Memory B cell (primary cell): Measurements from ENCODE around the gene NR4A1.
A peak's percentile ranks its signal among the peaks of the same experiment; 100 is the strongest.

Source experiments
- ATAC-seq: fragments of 150-1000 bp; cut with Tn5 transposase; 2 replicates; pipeline ENCODE4 v1.10.0; 2021; ENCODE audit warnings: low read depth, mild to moderate bottlenecking, moderate library complexity
- DNase-seq, 2 donors: peaks; one replicate each; pipeline ENCODE4 v3.0.0; 2022; ENCODE audit warnings: low spot score in 2 of 2
- H3K27ac Mint-ChIP-seq: one replicate; pipeline ENCODE4 v1.8.0; 2022; ENCODE audit warnings: mild to moderate bottlenecking, moderate library complexity, mixed read lengths
- H3K27me3 Mint-ChIP-seq: one replicate; pipeline ENCODE4 v1.8.0; 2022; ENCODE audit warnings: mixed read lengths
- H3K36me3 Mint-ChIP-seq: one replicate; pipeline ENCODE4 v1.8.0; 2022; ENCODE audit warnings: mild to moderate bottlenecking, mixed read lengths
- H3K4me1 Mint-ChIP-seq: one replicate; pipeline ENCODE4 v1.8.0; 2022; ENCODE audit warnings: mixed read lengths
- H3K4me3 Mint-ChIP-seq: one replicate; pipeline ENCODE4 v1.8.0; 2022; ENCODE audit warnings: mild to moderate bottlenecking, moderate library complexity, mixed read lengths
- H3K9me3 Mint-ChIP-seq: one replicate; pipeline ENCODE4 v1.8.0; 2022; ENCODE audit warnings: mixed read lengths

Gene NR4A1

DNA sequence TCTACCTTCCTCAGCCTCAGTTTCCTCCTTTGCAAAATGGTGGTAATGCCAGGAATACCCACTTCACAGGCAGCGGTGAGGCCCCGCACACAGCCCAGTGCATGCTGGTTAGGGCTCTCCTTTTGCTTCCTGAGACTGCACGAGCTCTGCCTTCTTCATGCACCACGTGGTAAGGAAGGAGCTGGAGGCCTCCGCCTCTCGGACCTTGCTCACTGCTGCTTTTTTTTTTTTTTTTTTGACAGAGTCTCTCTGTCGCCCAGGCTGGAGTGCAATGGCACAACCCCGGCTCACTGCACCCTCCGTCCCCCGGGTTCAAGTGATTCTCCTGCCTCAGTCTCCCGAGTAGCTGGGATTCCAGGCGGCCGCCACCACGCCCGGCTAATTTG is 26.4 kb upstream of the NR4A1 start:
- Mint-ChIP-seq H3K9me3 (no peaks in the 10 kb centered on the region), H3K4me3 (peak overlapping the region; percentile 87), H3K27me3 (no peaks in the 10 kb centered on the region), H3K27ac (peak overlapping the region; percentile 77), H3K36me3 (no peaks in the 10 kb centered on the region), H3K4me1 (peaks cover 29% of the 10 kb centered on the region)
- ATAC-seq (no peak), DNase-seq (no peak)

DNA sequence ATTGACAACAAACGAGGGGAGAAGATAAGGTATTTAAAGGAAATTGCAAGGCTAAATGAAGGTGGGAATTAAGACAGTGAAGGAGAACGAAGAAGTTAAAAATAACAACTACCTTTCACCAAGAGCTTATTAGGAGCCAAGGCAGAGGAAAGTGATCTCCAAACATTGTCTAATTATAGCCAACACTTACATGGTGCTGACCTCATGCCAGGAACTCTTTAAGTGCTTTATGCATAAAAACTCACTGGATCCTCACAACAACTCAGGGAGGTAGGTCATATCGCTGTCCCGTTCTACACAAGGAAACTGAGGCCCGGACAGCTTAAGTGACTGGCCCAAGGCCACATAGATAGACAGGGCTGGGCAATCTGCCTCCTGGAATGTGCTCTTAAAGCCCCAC is 25.0 kb upstream of the NR4A1 start:
- ATAC-seq, result no peak
- Mint-ChIP-seq H3K9me3 (no peaks in the 10 kb centered on the region), H3K4me1 (peaks cover 15% of the 10 kb centered on the region)

DNA sequence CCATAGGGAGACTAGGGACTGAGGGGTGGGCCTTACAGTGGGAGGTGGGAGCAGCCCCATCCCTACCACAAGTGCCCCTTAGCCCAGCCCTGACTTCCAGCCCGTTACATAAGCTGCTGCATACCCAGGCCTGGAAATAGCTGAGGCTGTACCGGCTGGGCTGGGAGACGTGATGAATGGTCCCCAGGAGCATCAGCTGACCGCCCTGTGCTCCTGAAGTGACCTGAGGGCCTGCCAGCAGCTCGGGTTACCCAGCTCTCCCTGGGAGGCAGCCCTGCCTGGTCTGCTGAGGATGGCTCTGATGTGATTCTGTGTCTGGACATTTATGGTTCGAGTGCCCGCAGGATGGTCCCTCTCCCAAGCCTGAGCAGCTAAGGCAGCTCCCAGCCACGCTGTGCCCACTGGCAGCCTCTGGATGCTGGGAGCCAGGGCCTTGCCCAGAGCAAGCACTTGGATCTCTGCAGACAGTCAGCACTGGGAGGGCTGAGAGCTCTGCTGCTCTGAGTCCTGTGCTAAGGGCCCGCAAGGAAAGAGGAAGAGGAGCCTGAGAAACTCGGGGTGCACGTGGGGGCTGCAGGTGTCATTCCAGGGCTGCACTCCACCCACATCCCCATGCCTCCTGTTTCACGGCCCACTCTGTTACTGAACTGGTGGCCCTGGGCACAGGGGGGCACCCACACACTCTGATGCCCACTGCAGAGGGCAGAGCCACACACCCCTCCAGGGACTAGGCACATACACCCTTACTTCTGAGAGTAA is 24.0 kb upstream of the NR4A1 start:
- H3K27me3 Mint-ChIP-seq, result no peaks in the 10 kb centered on the region
- DNase-seq (no peak), ATAC-seq (no peak)
- H3K4me1 Mint-ChIP-seq, result peaks cover 16% of the 10 kb centered on the region
- no peaks in the 10 kb centered on the region for H3K36me3 Mint-ChIP-seq
- H3K9me3 Mint-ChIP-seq, result no peaks in the 10 kb centered on the region
- H3K4me3 Mint-ChIP-seq, result no peak overlapping the region
- H3K27ac Mint-ChIP-seq, result no peak overlapping the region

More for the DNA sequence above, 25.0 kb upstream of the NR4A1 start:
- Mint-ChIP-seq H3K27ac (peak overlapping the region; percentile 77), H3K4me3 (no peak overlapping the region), H3K36me3 (no peaks in the 10 kb centered on the region), H3K27me3 (no peaks in the 10 kb centered on the region)
- DNase-seq, result no peak

DNA sequence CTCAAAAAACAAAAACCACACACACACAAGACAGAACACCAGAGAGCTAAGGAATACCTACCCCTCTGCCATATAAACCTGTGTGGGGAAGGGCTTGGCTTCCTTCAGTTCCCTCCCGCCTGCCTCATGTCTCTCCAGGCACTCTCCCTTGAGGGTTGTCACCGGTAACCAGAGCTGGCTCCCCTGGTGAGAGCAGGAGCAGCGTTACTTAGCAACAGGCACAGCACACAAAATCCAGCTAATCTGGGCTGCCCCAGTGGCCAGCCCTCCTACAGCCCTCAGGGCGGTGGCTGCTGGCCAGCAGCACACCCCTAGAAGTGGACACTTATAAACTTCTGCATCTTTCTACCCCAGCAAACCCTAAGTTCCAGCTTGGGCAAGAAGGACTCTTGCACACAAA is 21.6 kb upstream of the NR4A1 start:
- DNase-seq (no peak), ATAC-seq (no peak)
- H3K27ac Mint-ChIP-seq, result no peak overlapping the region
- no peaks in the 10 kb centered on the region for H3K9me3 Mint-ChIP-seq
- H3K4me3 Mint-ChIP-seq, result no peak overlapping the region
- H3K4me1 Mint-ChIP-seq, result peaks cover 26% of the 10 kb centered on the region
- H3K36me3 Mint-ChIP-seq, result no peaks in the 10 kb centered on the region
- H3K27me3 Mint-ChIP-seq, result no peaks in the 10 kb centered on the region

DNA sequence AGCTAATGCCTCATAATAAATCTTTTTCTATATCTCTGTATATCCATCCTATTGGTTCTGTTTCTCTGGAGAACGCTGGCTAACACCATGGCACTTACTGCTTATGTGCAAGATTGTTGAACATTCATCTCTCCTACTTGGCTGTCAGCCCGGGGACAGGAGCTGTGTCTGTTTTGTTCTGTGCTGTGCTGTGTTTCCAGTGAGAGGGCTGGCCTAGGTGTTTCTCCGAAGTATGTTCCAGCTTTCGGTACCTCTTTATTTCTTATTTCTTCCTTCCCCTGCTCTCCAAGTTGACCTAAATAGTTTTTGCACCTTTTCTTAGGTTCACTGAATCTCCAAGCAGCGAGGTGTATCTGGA is 18.8 kb upstream of the NR4A1 start:
- peak; percentile 4 for ATAC-seq

DNA sequence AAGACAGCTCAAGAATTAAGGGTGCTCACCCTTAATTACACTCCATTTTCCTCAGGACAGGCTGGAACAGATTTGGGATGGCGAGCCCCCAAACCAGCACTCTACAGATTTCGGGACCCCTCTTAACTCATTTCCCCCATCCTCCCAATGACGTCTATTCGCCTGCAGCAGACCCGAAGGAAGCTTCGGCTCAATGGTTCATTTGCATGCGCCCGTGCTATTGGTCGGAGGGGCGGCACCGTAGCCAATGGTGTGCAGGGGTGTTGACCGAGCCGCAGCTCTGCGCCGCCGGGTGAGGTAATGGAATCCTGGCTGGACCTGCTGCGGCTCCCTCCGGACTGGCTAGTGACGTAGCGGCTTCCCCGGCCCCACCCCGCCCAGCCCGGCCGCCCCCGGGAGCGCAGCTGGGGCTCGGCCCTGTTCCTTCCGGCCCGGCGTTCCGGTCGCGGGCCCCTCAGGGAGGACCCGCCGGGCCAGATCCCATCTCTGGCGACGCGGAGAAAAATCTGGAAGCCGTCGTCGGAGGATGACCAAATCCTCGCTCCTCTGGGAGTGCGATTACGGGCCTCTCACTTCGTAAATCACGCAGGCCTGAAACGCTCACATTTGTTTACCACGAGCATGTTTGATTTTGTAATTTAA is 18.3 kb upstream of the NR4A1 start:
- DNase-seq, result peak; percentile 79 to 82
- Mint-ChIP-seq H3K27me3 (no peaks in the 10 kb centered on the region), H3K36me3 (no peaks in the 10 kb centered on the region), H3K27ac (peak overlapping the region; percentile 93), H3K9me3 (no peaks in the 10 kb centered on the region), H3K4me1 (peaks cover 21% of the 10 kb centered on the region), H3K4me3 (peak overlapping the region; percentile 84)
- ATAC-seq, result peak; percentile 78

More for the DNA sequence above, 18.8 kb upstream of the NR4A1 start:
- H3K36me3 Mint-ChIP-seq, result no peaks in the 10 kb centered on the region
- H3K4me1 Mint-ChIP-seq, result peaks cover 21% of the 10 kb centered on the region
- peak overlapping the region; percentile 84 for H3K4me3 Mint-ChIP-seq
- no peaks in the 10 kb centered on the region for H3K9me3 Mint-ChIP-seq
- peak overlapping the region; percentile 93 for H3K27ac Mint-ChIP-seq
- no peak for DNase-seq
- no peaks in the 10 kb centered on the region for H3K27me3 Mint-ChIP-seq

DNA sequence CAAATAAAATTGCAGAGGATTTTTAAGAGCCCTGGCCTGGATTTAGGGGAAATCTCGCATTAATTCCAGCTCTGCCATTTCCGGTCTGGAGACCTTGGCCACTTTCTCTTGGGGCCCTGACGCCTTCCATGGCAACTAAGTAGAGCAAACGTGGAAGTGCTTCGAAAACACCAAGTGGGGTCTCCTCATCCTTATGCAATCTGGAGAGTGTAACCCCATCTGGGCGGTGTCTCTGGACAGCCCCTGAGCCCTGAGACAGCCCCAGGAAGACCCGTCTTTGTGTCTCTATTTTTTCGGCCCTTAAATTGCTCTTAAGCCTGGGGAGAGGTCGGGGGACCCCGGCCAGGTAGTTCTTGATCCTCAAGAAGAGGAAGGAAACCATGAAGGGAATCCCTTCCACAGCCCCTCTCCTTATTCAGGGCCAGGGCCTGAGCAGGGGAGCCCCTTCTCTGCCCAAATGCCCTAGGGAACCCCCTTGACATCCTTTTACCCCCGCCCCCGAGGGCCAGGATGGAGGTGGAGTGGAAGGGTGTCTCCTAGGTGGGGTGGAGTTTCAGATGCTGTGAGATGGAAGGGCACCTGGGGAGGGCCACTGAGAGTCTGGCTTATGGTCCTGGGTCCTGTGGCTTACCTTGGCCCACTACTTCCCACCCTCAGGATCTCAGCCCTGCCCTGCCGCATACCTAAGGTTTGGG is 17.6 kb upstream of the NR4A1 start:
- Mint-ChIP-seq H3K9me3 (no peaks in the 10 kb centered on the region), H3K36me3 (no peaks in the 10 kb centered on the region), H3K27ac (peak overlapping the region; percentile 93), H3K4me3 (peak overlapping the region; percentile 84), H3K4me1 (peaks cover 21% of the 10 kb centered on the region), H3K27me3 (no peaks in the 10 kb centered on the region)
- DNase-seq, result no peak
- ATAC-seq, result no peak

DNA sequence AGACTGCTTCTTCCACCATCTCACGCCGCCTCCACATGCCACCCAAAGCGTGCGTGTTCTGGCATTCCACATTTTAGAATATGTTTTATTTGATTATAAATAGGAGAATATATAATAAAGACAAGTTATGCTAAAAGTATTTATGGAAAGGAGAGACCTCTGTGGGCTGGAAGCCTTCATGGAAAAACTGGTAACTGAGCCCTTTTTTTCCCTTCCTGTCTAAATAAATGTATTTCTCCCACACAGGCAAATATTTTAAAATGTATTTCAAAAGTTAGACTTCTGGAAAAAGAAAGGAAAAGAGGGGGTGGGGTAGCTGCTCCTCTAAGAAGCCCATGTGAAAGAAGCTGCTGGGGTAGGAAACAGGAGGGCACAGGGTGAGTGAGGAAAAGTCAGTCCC is 16.1 kb upstream of the NR4A1 start:
- no peak overlapping the region for H3K4me3 Mint-ChIP-seq
- no peaks in the 10 kb centered on the region for H3K9me3 Mint-ChIP-seq
- no peaks in the 10 kb centered on the region for H3K36me3 Mint-ChIP-seq
- H3K4me1 Mint-ChIP-seq, result peaks cover 24% of the 10 kb centered on the region
- H3K27ac Mint-ChIP-seq, result no peak overlapping the region
- ATAC-seq, result no peak
- DNase-seq, result no peak
- H3K27me3 Mint-ChIP-seq, result no peaks in the 10 kb centered on the region

DNA sequence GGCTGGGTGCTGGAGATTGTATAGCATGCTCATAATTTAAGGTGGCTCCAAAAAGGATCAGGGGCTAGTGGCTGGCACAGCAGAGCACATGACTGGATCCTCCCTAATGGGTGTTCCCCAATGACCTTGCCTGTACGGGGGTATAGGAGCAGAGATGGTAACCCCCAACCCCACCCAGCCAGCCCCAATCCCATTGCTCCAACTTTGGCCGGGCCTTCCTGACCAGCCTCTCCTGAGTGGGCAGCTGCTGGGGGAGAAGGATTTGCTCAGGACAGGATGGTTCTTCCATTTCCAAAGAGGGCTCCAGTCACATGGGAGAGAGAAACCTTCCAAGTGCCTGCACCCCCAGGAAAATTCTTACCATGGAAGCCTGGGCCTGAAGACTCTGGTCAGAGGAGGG is 15.3 kb upstream of the NR4A1 start:
- Mint-ChIP-seq H3K9me3 (no peaks in the 10 kb centered on the region), H3K4me3 (peak overlapping the region; percentile 73), H3K27me3 (no peaks in the 10 kb centered on the region), H3K27ac (peak overlapping the region; percentile 78), H3K36me3 (no peaks in the 10 kb centered on the region), H3K4me1 (peaks cover 28% of the 10 kb centered on the region)
- DNase-seq (no peak), ATAC-seq (no peak)

DNA sequence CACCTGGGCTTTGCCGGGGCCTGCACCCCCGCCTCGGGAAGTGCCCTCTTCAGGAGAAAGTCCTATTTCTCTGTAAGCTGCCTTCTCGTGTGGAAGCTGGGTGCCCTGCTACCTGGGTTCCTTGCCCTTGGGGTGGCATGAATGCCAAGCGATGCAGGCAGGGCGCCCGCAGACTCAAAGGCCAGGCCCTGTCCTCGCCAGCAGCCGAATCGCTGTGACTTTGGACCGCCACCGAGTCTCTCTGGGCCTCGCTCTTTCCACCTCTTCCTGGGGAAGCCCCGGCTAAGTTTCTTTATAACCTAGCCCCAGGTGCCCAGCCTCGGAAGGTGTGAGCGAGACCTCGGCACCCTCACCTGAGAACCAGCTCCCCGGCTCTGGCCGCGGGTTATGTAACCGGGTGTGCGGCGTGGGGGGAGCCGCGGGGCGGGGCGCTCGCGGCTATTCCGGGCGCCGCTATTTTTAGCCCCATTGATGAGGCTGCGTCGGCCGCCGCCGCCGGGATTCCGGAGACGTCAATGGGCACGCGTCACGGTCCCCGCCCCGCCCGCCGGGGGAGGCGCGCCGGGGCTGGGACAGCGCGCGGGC is 14.6 kb upstream of the NR4A1 start:
- ATAC-seq (peak; percentile 68), DNase-seq (peak; percentile 84 to 87)
- H3K27ac Mint-ChIP-seq, result peak overlapping the region; percentile 78
- peak overlapping the region; percentile 73 for H3K4me3 Mint-ChIP-seq
- H3K36me3 Mint-ChIP-seq, result no peaks in the 10 kb centered on the region
- no peaks in the 10 kb centered on the region for H3K27me3 Mint-ChIP-seq
- peaks cover 31% of the 10 kb centered on the region for H3K4me1 Mint-ChIP-seq
- H3K9me3 Mint-ChIP-seq, result no peaks in the 10 kb centered on the region

DNA sequence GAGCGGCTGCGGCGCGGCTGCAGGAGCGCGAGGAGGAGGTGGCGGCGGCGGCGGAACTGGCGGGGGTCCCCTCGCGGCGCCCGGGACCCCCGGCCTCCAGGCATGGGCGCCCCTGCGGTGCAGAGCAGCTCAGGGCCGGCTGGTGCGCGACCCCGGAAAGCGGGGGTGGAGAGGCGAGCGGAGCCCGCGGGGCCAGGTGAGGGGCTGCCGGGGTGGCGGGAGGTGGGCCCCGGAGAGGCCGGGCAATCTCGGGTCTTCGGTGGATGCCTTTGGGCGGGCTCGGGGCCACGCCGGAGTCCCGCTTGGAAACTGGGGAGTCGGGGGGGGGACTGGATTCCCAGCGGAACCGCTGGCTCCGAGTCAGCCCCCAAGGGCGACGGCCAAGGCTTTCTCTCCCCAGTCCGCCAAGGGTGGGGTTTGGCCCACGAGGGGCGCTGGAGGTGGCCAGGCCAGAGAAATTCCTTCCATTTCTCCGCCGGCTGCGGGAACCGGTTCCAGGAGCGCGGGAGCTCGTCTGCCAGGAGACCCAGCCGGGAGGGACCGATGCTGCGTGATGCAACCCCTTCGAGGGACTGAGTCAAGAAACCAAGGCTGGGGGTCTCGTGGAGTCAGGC is 13.9 kb upstream of the NR4A1 start:
- H3K4me3 Mint-ChIP-seq, result peak overlapping the region; percentile 72
- no peak overlapping the region for H3K27ac Mint-ChIP-seq

DNA sequence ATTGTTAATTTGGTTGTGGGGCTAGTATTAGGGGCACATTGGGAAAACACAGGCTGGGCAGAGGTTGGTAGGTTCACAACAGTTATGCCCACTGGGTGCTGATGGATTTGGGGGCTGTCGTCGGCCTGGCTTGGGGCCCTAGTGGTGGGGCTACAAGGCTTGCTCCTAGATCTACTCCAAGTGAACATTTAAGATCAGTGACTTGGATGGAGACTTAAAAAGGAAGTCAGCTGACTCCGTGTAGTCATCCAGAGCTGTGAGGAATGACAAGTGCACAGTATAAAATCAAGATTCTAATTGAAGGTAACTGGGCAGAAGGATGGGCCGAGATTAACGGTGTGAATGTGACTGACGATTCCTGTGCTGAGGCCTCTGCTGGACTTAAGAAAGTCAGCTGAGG is 12.8 kb upstream of the NR4A1 start:
- H3K9me3 Mint-ChIP-seq, result no peaks in the 10 kb centered on the region
- H3K4me3 Mint-ChIP-seq, result peak overlapping the region; percentile 50
- H3K27ac Mint-ChIP-seq, result peak overlapping the region; percentile 62
- DNase-seq, result no peak
- ATAC-seq, result no peak
- H3K36me3 Mint-ChIP-seq, result no peaks in the 10 kb centered on the region
- H3K4me1 Mint-ChIP-seq, result peaks cover 33% of the 10 kb centered on the region
- H3K27me3 Mint-ChIP-seq, result no peaks in the 10 kb centered on the region

More for the DNA sequence above, 13.9 kb upstream of the NR4A1 start:
- Mint-ChIP-seq H3K36me3 (no peaks in the 10 kb centered on the region), H3K4me1 (peaks cover 36% of the 10 kb centered on the region), H3K27me3 (no peaks in the 10 kb centered on the region), H3K9me3 (no peaks in the 10 kb centered on the region)
- ATAC-seq (no peak), DNase-seq (peak in 1 of 2 donors; percentile 54)

DNA sequence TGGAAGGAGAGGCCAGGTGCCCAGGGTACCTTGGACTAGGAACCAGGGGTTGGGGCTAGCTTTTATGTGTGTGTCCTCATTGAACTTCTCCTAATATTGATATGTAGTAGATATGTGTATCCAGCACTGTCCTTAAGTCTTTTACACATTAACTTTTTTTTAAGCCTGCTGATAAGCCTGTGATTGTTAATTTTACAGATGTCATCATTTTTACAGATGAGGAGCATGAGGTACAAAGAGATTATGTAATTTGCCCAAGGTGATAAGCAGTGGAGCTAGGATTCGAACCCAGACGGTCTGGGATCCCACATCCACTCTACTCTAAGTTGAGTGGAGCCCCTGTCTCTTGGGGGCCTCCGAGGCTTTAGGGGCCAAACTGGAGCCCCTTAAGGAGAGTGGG is 10.2 kb upstream of the NR4A1 start:
- no peak for DNase-seq
- ATAC-seq, result no peak
- peak overlapping the region; percentile 71 for H3K27ac Mint-ChIP-seq
- no peaks in the 10 kb centered on the region for H3K9me3 Mint-ChIP-seq
- no peak overlapping the region for H3K4me3 Mint-ChIP-seq
- H3K36me3 Mint-ChIP-seq, result no peaks in the 10 kb centered on the region
- H3K4me1 Mint-ChIP-seq, result peaks cover 31% of the 10 kb centered on the region
- no peaks in the 10 kb centered on the region for H3K27me3 Mint-ChIP-seq

DNA sequence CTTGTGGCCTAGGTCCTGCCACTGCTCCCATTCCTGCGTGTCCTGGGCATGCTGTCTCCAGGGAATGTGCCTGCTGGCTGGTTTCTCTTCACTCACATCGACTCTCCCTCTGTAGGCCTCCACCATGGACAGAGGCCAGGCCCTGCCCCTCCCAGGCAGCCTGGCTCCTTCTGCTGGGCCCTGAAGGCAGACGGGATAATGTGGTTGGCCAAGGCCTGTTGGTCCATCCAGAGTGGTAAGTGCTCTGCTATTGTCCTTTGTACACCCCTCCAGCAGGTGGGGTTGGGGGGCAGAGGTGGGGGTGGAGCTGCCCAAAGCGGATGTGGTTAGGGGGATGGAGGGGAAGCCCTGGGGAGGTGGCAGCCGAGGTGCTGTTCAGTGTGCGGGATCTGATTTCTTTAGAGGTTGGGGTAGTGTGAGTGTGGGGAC is 9.5 kb upstream of the NR4A1 start:
- peak overlapping the region; percentile 81 for H3K4me3 Mint-ChIP-seq
- ATAC-seq (peak; percentile 70), DNase-seq (peak in 1 of 2 donors; percentile 55)
- H3K4me1 Mint-ChIP-seq, result peaks cover 29% of the 10 kb centered on the region
- no peaks in the 10 kb centered on the region for H3K9me3 Mint-ChIP-seq
- H3K27me3 Mint-ChIP-seq, result no peaks in the 10 kb centered on the region
- peak overlapping the region; percentile 70 for H3K27ac Mint-ChIP-seq
- no peaks in the 10 kb centered on the region for H3K36me3 Mint-ChIP-seq
